ENCODE data around the gene SEPTIN5.

DNA sequence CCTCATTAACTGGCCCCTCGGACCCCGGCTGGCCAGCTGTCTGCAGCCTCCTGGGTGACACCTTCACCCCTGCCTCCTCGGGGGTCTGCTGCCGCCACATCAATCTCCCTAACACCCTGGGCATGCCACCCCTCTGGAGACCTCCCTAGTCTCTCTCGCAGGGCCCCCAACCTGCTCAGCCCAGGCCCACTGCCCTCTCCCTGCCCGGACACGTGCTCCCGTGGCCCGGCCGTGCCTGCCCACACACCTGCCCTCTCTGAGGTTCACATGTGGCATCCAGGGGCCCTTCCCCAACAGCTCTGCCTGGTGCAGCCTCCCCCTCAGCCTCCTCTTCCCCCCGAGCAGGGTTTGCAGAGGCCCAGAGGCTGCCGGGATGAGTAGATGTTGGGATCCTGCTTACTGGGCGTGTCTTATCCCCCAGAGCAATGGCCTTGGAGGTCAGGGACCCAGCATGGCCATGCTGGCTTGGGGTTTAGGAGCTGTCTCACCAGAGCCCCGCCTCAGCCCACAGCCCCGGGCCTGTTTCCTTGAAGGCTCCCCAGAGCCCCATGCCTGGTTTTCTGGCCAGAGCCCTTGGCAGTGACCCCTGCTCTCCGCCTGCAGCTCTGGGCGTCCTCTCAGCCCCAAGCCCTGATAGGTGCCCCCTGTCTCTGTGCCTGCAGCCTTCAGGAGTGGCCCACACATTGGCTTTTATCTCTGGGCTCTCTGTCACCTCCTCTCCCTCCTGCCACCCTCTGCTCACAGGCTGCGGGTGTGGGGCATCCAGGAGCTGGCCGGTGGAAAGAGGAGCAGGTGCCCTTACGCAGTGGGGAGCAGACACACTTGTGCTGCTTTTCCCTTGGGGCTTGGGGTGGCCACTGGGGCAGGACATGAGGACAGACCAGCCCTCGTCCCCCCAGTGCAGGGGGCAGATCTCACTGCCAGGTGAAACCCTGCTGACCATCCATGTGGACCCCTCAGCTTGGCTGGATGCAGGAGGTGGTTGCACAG is 25.7 kb upstream of the SEPTIN5 start:
- TF ChIP-seq GATA2 (IDR thresholded peaks at IDR 0.05; ENCODE audit: low read depth, low read length) = no peak
- TF ChIP-seq GATA3 (IDR thresholded peaks at IDR 0.05; ENCODE audit: low read depth, low read length) = no peak

Measured in SH-SY5Y (cell line).